PC-3 (cell line): ENCODE results near the gene TMPRSS2. TPM values are rescaled to one million over a fixed set of nuclear protein-coding genes. Genes with fewer than 3 reads are reported as not detected.

Source experiments
- ATAC-seq: fragments of 200-7000 bp; cut with Tn5 transposase; 2 replicates; pipeline ENCODE4 v1.9.1; 2020; ENCODE audit warnings: mild to moderate bottlenecking, moderate library complexity
- BruUV-seq: library from RNA; stranded (reverse); fragments of 400-500 nt; replicated peaks from 2 replicates; lab custom pipeline; 2021; lab: Mats Ljungman, UMichigan
- CTCF ChIA-PET: fragments of 300-600 bp; sonication (Branson Sonifier 250); formaldehyde crosslinking; loops from one replicate; lab custom pipeline; 2022; ENCODE audit warnings: antibody characterized with exemption; lab: Charles Lee
- POLR2A ChIA-PET: fragments of 300-600 bp; sonication (Branson Sonifier 250); formaldehyde crosslinking; loops from one replicate; lab custom pipeline; 2022; ENCODE audit warnings: antibody characterized with exemption; ENCODE audit not compliant: unreplicated experiment; lab: Charles Lee
- DNase-seq: peaks from one replicate; pipeline ENCODE4 v3.0.0-alpha.2; 2015
- H2AFZ ChIP-seq: fragments of 300-600 bp; sonication (generic); 2 replicates; pipeline ENCODE4 v1.6.0; 2016; ENCODE audit warnings: antibody characterized with exemption, low read length
- H3F3A ChIP-seq: fragments of 300-600 bp; sonication (generic); one replicate; pipeline ENCODE4 v1.6.0; 2017; ENCODE audit warnings: antibody characterized with exemption, low read length, control low read depth, mild to moderate bottlenecking; ENCODE audit not compliant: unreplicated experiment
- H3K27ac ChIP-seq: fragments of 300-600 bp; sonication (generic); 2 replicates; pipeline ENCODE4 v1.5.1; 2016; ENCODE audit warnings: mild to moderate bottlenecking, low read length
- H3K27me3 ChIP-seq: fragments of 300-600 bp; sonication (generic); 2 replicates; pipeline ENCODE4 v1.6.1; 2016; ENCODE audit warnings: low read length, mixed read lengths
- H3K36me3 ChIP-seq: fragments of 300-600 bp; sonication (generic); 2 replicates; pipeline ENCODE4 v1.6.1; 2016; ENCODE audit warnings: low read depth, mixed run types, low read length, mixed read lengths
- H3K4me1 ChIP-seq: fragments of 300-600 bp; sonication (generic); 2 replicates; pipeline ENCODE4 v1.5.1; 2016; ENCODE audit warnings: low read length; ENCODE audit not compliant: insufficient read depth
- H3K4me2 ChIP-seq: fragments of 300-600 bp; sonication (generic); 2 replicates; pipeline ENCODE4 v1.6.0; 2016; ENCODE audit warnings: low read length
- H3K4me3 ChIP-seq: fragments of 300-600 bp; sonication (generic); 2 replicates; pipeline ENCODE4 v1.5.1; 2016; ENCODE audit warnings: mild to moderate bottlenecking, low read length, mixed read lengths
- H3K79me2 ChIP-seq: fragments of 300-600 bp; sonication (generic); 2 replicates; pipeline ENCODE4 v1.6.1; 2017; ENCODE audit warnings: low read length, mixed read lengths
- H3K9ac ChIP-seq: fragments of 300-600 bp; sonication (generic); 2 replicates; pipeline ENCODE4 v1.6.0; 2016; ENCODE audit warnings: mild to moderate bottlenecking, low read length
- H3K9me2 ChIP-seq: fragments of 300-600 bp; sonication (generic); replicated peaks from 2 replicates; pipeline ENCODE4 v1.6.1; 2016; ENCODE audit warnings: mixed run types, low read length, mixed read lengths
- H3K9me3 ChIP-seq: fragments of 300-600 bp; sonication (generic); 2 replicates; pipeline ENCODE4 v1.6.1; 2016; ENCODE audit warnings: low read length, mixed read lengths
- H4K20me1 ChIP-seq: fragments of 300-600 bp; sonication (generic); 2 replicates; pipeline ENCODE4 v1.6.1; 2016; ENCODE audit warnings: low read length, mixed read lengths
- CTCF ChIP-seq: fragments of 300-600 bp; sonication (generic); conservative IDR thresholded peaks from 2 replicates; pipeline ENCODE4 v1.5.1; 2017; ENCODE audit warnings: antibody characterized with exemption, low read depth, mild to moderate bottlenecking, low read length
- EZH2 ChIP-seq: fragments of 300-600 bp; sonication (generic); IDR thresholded peaks from one replicate; pipeline ENCODE4 v1.6.1; 2017; ENCODE audit warnings: antibody characterized with exemption, mild to moderate bottlenecking, low read length; ENCODE audit not compliant: unreplicated experiment
- EZH2phosphoT487 ChIP-seq: fragments of 300-600 bp; sonication (generic); IDR thresholded peaks from 2 replicates; pipeline ENCODE4 v1.6.1; 2018; ENCODE audit warnings: mild to moderate bottlenecking, antibody characterized with exemption, low read length, borderline replicate concordance
- intact Hi-C: fragments of 100-400 bp; cut with micrococcal nuclease; formaldehyde crosslinking; loops from 2 replicates; pipeline ENCODE4 v1.9.0; 2023
- total RNA-seq: library from RNA; depleted of rRNA; stranded (reverse); fragments of >200 nt; gene quantifications from 2 replicates; pipeline ENCODE4 v1.2.3, GENCODE V29; 2014

Gene TMPRSS2
- total RNA-seq, 1 experiment from 2014 or later = 15.8 TPM

GRCh38 chr21:41529769-41530168 is 21.8 kb upstream of the TMPRSS2 start:
- no peak overlapping the region for H2AFZ ChIP-seq
- intact Hi-C loops = no loop called here
- H3K4me1 ChIP-seq = no peaks in the 10 kb centered on the region
- no peaks in the 10 kb centered on the region for H3K79me2 ChIP-seq
- no peak overlapping the region for H3K4me2 ChIP-seq
- ChIA-PET POLR2A (no interaction called here), CTCF (no interaction called here)
- no peaks in the 10 kb centered on the region for H3K27me3 ChIP-seq
- H3K9me3 ChIP-seq = no peaks in the 10 kb centered on the region
- no TSS peak for BruUV-seq
- no peak overlapping the region for H3K27ac ChIP-seq
- no peaks in the 10 kb centered on the region for H3K36me3 ChIP-seq
- DNase-seq (no peak), ATAC-seq (no peak)
- TF ChIP-seq EZH2 (no peak), CTCF (no peak), EZH2phosphoT487 (no peak)
- no peaks in the 10 kb centered on the region for H3F3A ChIP-seq
- H4K20me1 ChIP-seq = no peaks in the 10 kb centered on the region
- H3K4me3 ChIP-seq = no peak overlapping the region
- no peak overlapping the region for H3K9ac ChIP-seq
- no peaks in the 10 kb centered on the region for H3K9me2 ChIP-seq

- Histone ChIP-seq H3K4me3 (no peak overlapping the region), H3K27ac (no peak overlapping the region), H3K4me1 (peaks cover under 1% of the 10 kb centered on the region; the same call in 1 of the 2 replicates), H3F3A (no peaks in the 10 kb centered on the region), H3K9me2 (no peaks in the 10 kb centered on the region), H2AFZ (no peak overlapping the region), H4K20me1 (no peaks in the 10 kb centered on the region), H3K27me3 (no peaks in the 10 kb centered on the region), H3K4me2 (no peak overlapping the region), H3K9me3 (no peaks in the 10 kb centered on the region), H3K79me2 (no peaks in the 10 kb centered on the region), H3K9ac (no peak overlapping the region), H3K36me3 (no peaks in the 10 kb centered on the region)
- intact Hi-C loops = no loop called here
- POLR2A ChIA-PET = no interaction called here
- BruUV-seq = no TSS peak
- DNase-seq (no peak), ATAC-seq (no peak)
- TF ChIP-seq EZH2phosphoT487 (no peak), CTCF (no peak), EZH2 (no peak)
- CTCF ChIA-PET = no interaction called here
These were observed 18.6 kb upstream of the TMPRSS2 start for GRCh38 chr21:41526478-41527087.

GRCh38 chr21:41523175-41523574 is 15.2 kb upstream of the TMPRSS2 start:
- Histone ChIP-seq H3K9me2 (no peaks in the 10 kb centered on the region), H3K79me2 (no peaks in the 10 kb centered on the region), H3F3A (no peaks in the 10 kb centered on the region), H3K4me3 (no peak overlapping the region), H3K36me3 (no peaks in the 10 kb centered on the region), H3K27me3 (no peaks in the 10 kb centered on the region), H4K20me1 (no peaks in the 10 kb centered on the region), H3K4me1 (peaks cover 5% of the 10 kb centered on the region; the same call in 1 of the 2 replicates), H3K4me2 (no peak overlapping the region), H3K9ac (no peak overlapping the region), H3K9me3 (no peaks in the 10 kb centered on the region), H2AFZ (no peak overlapping the region), H3K27ac (no peak overlapping the region)
- POLR2A ChIA-PET = no interaction called here
- TF ChIP-seq EZH2 (no peak), CTCF (no peak), EZH2phosphoT487 (no peak)
- DNase-seq = no peak
- CTCF ChIA-PET = no interaction called here
- ATAC-seq = no peak
- intact Hi-C loops = no loop called here
- no TSS peak for BruUV-seq
